OCI-LY1 (cell line): Measurements from ENCODE around the gene HNRNPA2B1.

Source experiments
- H2AFZ ChIP-seq: fragments of 200-600 bp; sonication (generic), shearing (Covaris generic); 2 replicates; pipeline ENCODE4 v1.6.0; 2014; ENCODE audit warnings: antibody characterized with exemption, mild to moderate bottlenecking, low read length
- H3F3A ChIP-seq: fragments of 200-600 bp; sonication (generic), shearing (Covaris generic); 2 replicates; pipeline ENCODE4 v1.6.0; 2014; ENCODE audit warnings: mild to moderate bottlenecking, antibody characterized with exemption, low read length, moderate library complexity; ENCODE audit not compliant: insufficient read depth
- H3K27ac ChIP-seq: fragments of 200-600 bp; sonication (generic); 2 replicates; pipeline ENCODE4 v1.5.1; 2014; ENCODE audit warnings: low read length, mixed run types, mild to moderate bottlenecking, low read depth; ENCODE audit not compliant: poor library complexity, severe bottlenecking
- H3K27me3 ChIP-seq: fragments of 200-600 bp; sonication (generic); 2 replicates; pipeline ENCODE4 v1.6.0; 2014; ENCODE audit warnings: antibody characterized with exemption, mild to moderate bottlenecking, low read length, moderate library complexity; ENCODE audit not compliant: insufficient read depth
- H3K36me3 ChIP-seq: fragments of 200-600 bp; sonication (generic); 2 replicates; pipeline ENCODE4 v1.6.1; 2014; ENCODE audit warnings: mild to moderate bottlenecking, antibody characterized with exemption, low read length, moderate library complexity, mixed read lengths; ENCODE audit not compliant: insufficient read depth
- H3K4me1 ChIP-seq: fragments of 200-600 bp; sonication (generic); 2 replicates; pipeline ENCODE4 v1.5.1; 2014; ENCODE audit warnings: mild to moderate bottlenecking, low read length, moderate library complexity; ENCODE audit not compliant: insufficient read depth, severe bottlenecking
- H3K4me2 ChIP-seq: fragments of 200-600 bp; sonication (generic), shearing (Covaris generic); 2 replicates; pipeline ENCODE4 v1.6.1; 2014; ENCODE audit warnings: low read length
- H3K4me3 ChIP-seq: fragments of 200-600 bp; sonication (generic); 2 replicates; pipeline ENCODE4 v1.5.1; 2014; ENCODE audit warnings: low read length, low read depth, mild to moderate bottlenecking, mixed read lengths; ENCODE audit not compliant: poor library complexity, severe bottlenecking
- H3K79me2 ChIP-seq: fragments of 200-600 bp; shearing (Covaris generic); 2 replicates; pipeline ENCODE4 v1.6.1; 2016; ENCODE audit warnings: mixed run types, low read length, mixed read lengths; ENCODE audit not compliant: insufficient read depth
- H3K9ac ChIP-seq: fragments of 200-600 bp; sonication (generic), shearing (Covaris generic); 2 replicates; pipeline ENCODE4 v1.6.1; 2014; ENCODE audit warnings: mild to moderate bottlenecking, low read length, mixed read lengths
- H3K9me2 ChIP-seq: fragments of 200-600 bp; sonication (generic), shearing (Covaris generic); 2 replicates; pipeline ENCODE4 v1.6.1; 2014; ENCODE audit warnings: low read depth, mild to moderate bottlenecking, low read length, mixed read lengths
- H3K9me3 ChIP-seq: fragments of 200-600 bp; shearing (Covaris generic); 2 replicates; pipeline ENCODE4 v1.6.1; 2014; ENCODE audit warnings: low read length, mixed read lengths
- H4K20me1 ChIP-seq: fragments of 200-600 bp; sonication (generic), shearing (Covaris generic); 2 replicates; pipeline ENCODE4 v1.6.0; 2016; ENCODE audit warnings: mild to moderate bottlenecking, low read length; ENCODE audit not compliant: insufficient read depth
- CTCF ChIP-seq: fragments of 200-600 bp; sonication (generic), shearing (Covaris generic); IDR thresholded peaks from 2 replicates; pipeline ENCODE4 v1.5.1; 2017; ENCODE audit warnings: mild to moderate bottlenecking, antibody characterized with exemption, low read length, moderate library complexity, mixed read lengths
- EZH2 ChIP-seq: fragments of 200-600 bp; sonication (generic), shearing (Covaris generic); IDR thresholded peaks from 2 replicates; pipeline ENCODE4 v1.8.0; 2017; ENCODE audit warnings: borderline replicate concordance, mixed run types, mild to moderate bottlenecking, antibody characterized with exemption, low read length, moderate library complexity, mixed read lengths

The HNRNPA2B1 gene

GRCh38 chr7:26162431-26162830, 38.1 kb downstream of the HNRNPA2B1 start:
- no peaks in the 10 kb centered on the region for H4K20me1 ChIP-seq
- H3K9me2 ChIP-seq: no peaks in the 10 kb centered on the region
- peaks cover 45% of the 10 kb centered on the region for H3K4me1 ChIP-seq
- H3K79me2 ChIP-seq: peaks cover 68% of the 10 kb centered on the region
- H3K4me3 ChIP-seq: no peak overlapping the region
- no peak overlapping the region for H3K9ac ChIP-seq
- H3K9me3 ChIP-seq: no peaks in the 10 kb centered on the region
- no peak for TF ChIP-seq EZH2
- TF ChIP-seq CTCF: no peak
- H3F3A ChIP-seq: no peaks in the 10 kb centered on the region
- no peak overlapping the region for H2AFZ ChIP-seq
- H3K27me3 ChIP-seq: no peaks in the 10 kb centered on the region
- H3K4me2 ChIP-seq: no peak overlapping the region
- H3K27ac ChIP-seq: no peak overlapping the region
- no peaks in the 10 kb centered on the region for H3K36me3 ChIP-seq

GRCh38 chr7:26160896-26161295, 39.6 kb downstream of the HNRNPA2B1 start:
- H3K4me1 ChIP-seq: peaks cover 45% of the 10 kb centered on the region
- H3K79me2 ChIP-seq: peaks cover 66% of the 10 kb centered on the region
- H3K27me3 ChIP-seq: no peaks in the 10 kb centered on the region
- no peaks in the 10 kb centered on the region for H4K20me1 ChIP-seq
- H3K36me3 ChIP-seq: no peaks in the 10 kb centered on the region
- no peaks in the 10 kb centered on the region for H3K9me3 ChIP-seq
- H3F3A ChIP-seq: no peaks in the 10 kb centered on the region
- no peak overlapping the region for H3K27ac ChIP-seq
- TF ChIP-seq EZH2 (no peak), CTCF (no peak)
- H3K9ac ChIP-seq: no peak overlapping the region
- no peaks in the 10 kb centered on the region for H3K9me2 ChIP-seq
- no peak overlapping the region for H2AFZ ChIP-seq
- no peak overlapping the region for H3K4me3 ChIP-seq
- H3K4me2 ChIP-seq: no peak overlapping the region

GRCh38 chr7:26159243-26159642, 41.3 kb downstream of the HNRNPA2B1 start:
- H3K4me1 ChIP-seq: peaks cover 59% of the 10 kb centered on the region

More at GRCh38 chr7:26159243-26159642, 41.3 kb downstream of the HNRNPA2B1 start:
- TF ChIP-seq CTCF: no peak
- no peak for TF ChIP-seq EZH2
- H2AFZ ChIP-seq: no peak overlapping the region
- H3K27me3 ChIP-seq: no peaks in the 10 kb centered on the region
- no peaks in the 10 kb centered on the region for H3K9me3 ChIP-seq
- no peaks in the 10 kb centered on the region for H3K9me2 ChIP-seq
- peaks cover 76% of the 10 kb centered on the region for H3K79me2 ChIP-seq
- no peak overlapping the region; the same call in 1 of the 2 replicates for H3K9ac ChIP-seq
- H3K36me3 ChIP-seq: no peaks in the 10 kb centered on the region
- no peaks in the 10 kb centered on the region for H3F3A ChIP-seq
- peak overlapping the region; percentile 14; the same call in 1 of the 2 replicates for H3K4me2 ChIP-seq
- H4K20me1 ChIP-seq: no peaks in the 10 kb centered on the region
- H3K27ac ChIP-seq: peak overlapping the region; percentile 94
- H3K4me3 ChIP-seq: no peak overlapping the region
